GM18951 (cell line): ENCODE data around the gene PRKCA.

ENCODE experiments used
- POLR2A ChIP-seq: IDR thresholded peaks from 4 replicates; pipeline ENCODE4 v1.6.1; 2011; ENCODE audit warnings: mild to moderate bottlenecking; ENCODE audit not compliant: insufficient read length, insufficient read depth; ENCODE audit errors: extremely low read depth
- in situ Hi-C: fragments of 300-500 bp; cut with MboI; formaldehyde crosslinking; loops from one replicate; pipeline ENCODE4 v1.12.0; 2022; ENCODE audit warnings: low sequenced_read_pairs, mixed read lengths, inconsistent platforms; ENCODE audit not compliant: unreplicated experiment

Gene PRKCA

GRCh38 chr17:66837226-66837625 is 534.8 kb downstream of the PRKCA start:
- TF ChIP-seq POLR2A, result no peak

GRCh38 chr17:66837885-66838665 is 535.7 kb downstream of the PRKCA start:
- in situ Hi-C loops, result no loop called here
- TF ChIP-seq POLR2A, result no peak

More at GRCh38 chr17:66837226-66837625, 534.8 kb downstream of the PRKCA start:
- in situ Hi-C loops, result no loop called here

GRCh38 chr17:66839616-66840015 is 537.2 kb downstream of the PRKCA start:
- in situ Hi-C loops, result no loop called here
- TF ChIP-seq POLR2A, result no peak

- in situ Hi-C loops, result no loop called here
- no peak for TF ChIP-seq POLR2A
These were observed 537.6 kb downstream of the PRKCA start for GRCh38 chr17:66840061-66840460.

- TF ChIP-seq POLR2A, result no peak
- in situ Hi-C loops, result no loop called here
These were observed 538.9 kb downstream of the PRKCA start for GRCh38 chr17:66841328-66841727.

GRCh38 chr17:66841744-66842143 is 539.3 kb downstream of the PRKCA start:
- in situ Hi-C loops, result no loop called here
- no peak for TF ChIP-seq POLR2A

- TF ChIP-seq POLR2A, result no peak
- in situ Hi-C loops, result no loop called here
These were observed 540.1 kb downstream of the PRKCA start for GRCh38 chr17:66842505-66842904.

- in situ Hi-C loops, result no loop called here
- TF ChIP-seq POLR2A, result no peak
These were observed 540.5 kb downstream of the PRKCA start for GRCh38 chr17:66842959-66843358.

- in situ Hi-C loops, result no loop called here
- TF ChIP-seq POLR2A, result no peak
These were observed 541.2 kb downstream of the PRKCA start for GRCh38 chr17:66843627-66844026.

GRCh38 chr17:66847704-66848103 is 545.3 kb downstream of the PRKCA start:
- TF ChIP-seq POLR2A, result no peak
- in situ Hi-C loops, result no loop called here

GRCh38 chr17:66848496-66848895 is 546.1 kb downstream of the PRKCA start:
- in situ Hi-C loops, result no loop called here
- no peak for TF ChIP-seq POLR2A

- no peak for TF ChIP-seq POLR2A
- in situ Hi-C loops, result no loop called here
These were observed 546.7 kb downstream of the PRKCA start for GRCh38 chr17:66849032-66849655.

GRCh38 chr17:66849851-66850580 is 547.6 kb downstream of the PRKCA start:
- no peak for TF ChIP-seq POLR2A
- in situ Hi-C loops, result no loop called here
